ENCODE data around the gene CTNNBIP1.

Gene CTNNBIP1

GRCh38 chr1:9801909-9802308 lies 108.2 kb downstream of the CTNNBIP1 start:
- no peaks in the 10 kb centered on the region for H3K27me3 ChIP-seq (ENCODE audit: control insufficient read depth, insufficient read depth, low read length)
- H3K36me3 ChIP-seq (ENCODE audit: control insufficient read depth, insufficient read depth, low read length), result no peaks in the 10 kb centered on the region
- no peak overlapping the region for H3K9ac ChIP-seq
- no peak for TF ChIP-seq CTCF (IDR thresholded peaks at IDR 0.05)
- H3K4me2 ChIP-seq (ENCODE audit: low read length), result no peak overlapping the region
- no peak overlapping the region for H3K27ac ChIP-seq
- H3K79me2 ChIP-seq, result peaks cover 9% of the 10 kb centered on the region
- H3K4me3 ChIP-seq (ENCODE audit: low read depth, low read length), result no peak overlapping the region
- no peak overlapping the region for H2AFZ ChIP-seq
- H3K9me3 ChIP-seq (ENCODE audit: control insufficient read depth, low read length), result no peaks in the 10 kb centered on the region
- H3K4me1 ChIP-seq, result peaks cover 5% of the 10 kb centered on the region
